Gastrocnemius medialis (tissue), 4 donors: Measurements from ENCODE around the gene FAM135A.

Experiments
- CTCF ChIP-seq, 5 experiments: fragments of 450-650 bp in 3 of 5; fragments of 200-600 bp in 2 of 5; sonication (generic) in 2 of 5; IDR thresholded peaks in 4 of 5; conservative IDR thresholded peaks in 1 of 5; 1 replicate in 4 of 5; 2 replicates in 1 of 5; pipeline ENCODE4 v1.5.1; 2016 to 2019; ENCODE audit warnings: antibody characterized with exemption in 5 of 5, mild to moderate bottlenecking in 3 of 5, moderate library complexity in 3 of 5
- POLR2A ChIP-seq, 2 donors: fragments of 450-650 bp; IDR thresholded peaks; one replicate each; pipeline ENCODE4 v1.6.1; 2017; ENCODE audit warnings: antibody characterized with exemption in 2 of 2, mild to moderate bottlenecking in 2 of 2, moderate library complexity in 2 of 2

- TF ChIP-seq CTCF (IDR thresholded peaks at IDR 0.05 in 4 of 5, conservative IDR thresholded peaks at IDR 0.05 in 1 of 5) (no peak), POLR2A (IDR thresholded peaks at IDR 0.05) (no peak)
Observed at GRCh38 chr6:70413992-70414494, 735 bp downstream of the FAM135A start.
